Heart left ventricle (tissue), 16 donors: ENCODE measurements around the gene HES5. TPM values are rescaled to one million over a fixed set of nuclear protein-coding genes. Genes with fewer than 3 reads are reported as not detected.

ENCODE experiments used
- ATAC-seq, 4 donors: fragments of 200-7000 bp; cut with Tn5 transposase; one replicate each; pipeline ENCODE4 v1.9.1; 2020 to 2022; ENCODE audit warnings: moderate library complexity in 4 of 4, mild to moderate bottlenecking in 3 of 4, moderate number of reproducible peaks in 1 of 4
- DNase-seq, 5 donors: peaks; one replicate each; pipeline ENCODE4 v3.0.0-alpha.2; 2020
- H3K27ac ChIP-seq, 12 donors: fragments of 200-600 bp; sonication (generic) in 4 of 12; one replicate each; pipeline versions ENCODE4 v1.5.0 to v1.8.0; 2016 to 2022; ENCODE audit warnings: mild to moderate bottlenecking in 2 of 12
- H3K27me3 ChIP-seq, 9 donors: fragments of 200-600 bp; sonication (generic) in 2 of 9; one replicate each; pipeline versions ENCODE4 v1.5.1 to v1.8.0; 2016 to 2022; ENCODE audit warnings: mild to moderate bottlenecking in 3 of 9
- H3K36me3 ChIP-seq, 9 donors: fragments of 200-600 bp; sonication (generic) in 2 of 9; one replicate each; pipeline versions ENCODE4 v1.5.0 to v1.8.0; 2018 to 2022; ENCODE audit warnings: mild to moderate bottlenecking in 2 of 9
- H3K4me1 ChIP-seq, 12 donors: fragments of 200-600 bp; sonication (generic) in 4 of 12; one replicate each; pipeline versions ENCODE4 v1.5.0 to v1.8.0; 2016 to 2022; ENCODE audit warnings: mild to moderate bottlenecking in 3 of 12
- H3K4me3 ChIP-seq, 12 donors: fragments of 200-600 bp; sonication (generic) in 4 of 12; one replicate each; pipeline versions ENCODE4 v1.5.0 to v1.8.0; 2017 to 2022; ENCODE audit warnings: mild to moderate bottlenecking in 9 of 12, moderate library complexity in 4 of 12
- H3K9me3 ChIP-seq, 12 donors: fragments of 200-600 bp; sonication (generic) in 4 of 12; one replicate each; pipeline versions ENCODE4 v1.5.0 to v1.8.0; 2016 to 2022; ENCODE audit warnings: mild to moderate bottlenecking in 1 of 12
- POLR2A ChIP-seq, 2 donors: fragments of 450-650 bp; IDR thresholded peaks; one replicate each; pipeline ENCODE4 v1.6.1; 2017; ENCODE audit warnings: antibody characterized with exemption in 2 of 2, mild to moderate bottlenecking in 2 of 2, moderate library complexity in 2 of 2
- WGBS, 4 donors: extraction: QIAGEN DNeasy Blood & Tissue Kit in 2 of 4; methylation state at CpG; one replicate each; pipeline versions ENCODE4 v1.1.5 to v1.1.7; 2013 to 2018; 5-methylcytosine and 5-hydroxymethylcytosine counted together
- intact Hi-C, 10 donors: fragments of 100-400 bp; cut with DNase I; formaldehyde crosslinking; loops; one replicate each; pipeline versions ENCODE4 v1.11.1 to v1.14.2; 2022
- polyA plus RNA-seq, 2 donors: library from polyadenylated mRNA; stranded (reverse); fragments of 200-250 nt; gene quantifications; one replicate each; pipeline ENCODE4 v1.2.3, GENCODE V29; 2013
- total RNA-seq, 9 donors: library from RNA; depleted of rRNA in 2 of 9; stranded (reverse); fragments of >200 nt in 2 of 9; fragmentation: NEBNext Ultra II Directional in 3 of 9; extraction: Animal tissue kit (Norgen Biotek cat#: 25700) in 3 of 9; gene quantifications; one replicate each; pipeline versions ENCODE4 v1.1.0 to v1.2.4, GENCODE V29; 2016 to 2023
- TF ChIP-seq, protein P1 (sequence below), 12 donors: fragments of 200-600 bp; sonication (generic) in 4 of 12; IDR thresholded peaks; one replicate each; pipeline versions ENCODE4 v1.5.0 to v1.8.0; 2018 to 2022; ENCODE audit warnings: antibody characterized with exemption in 12 of 12, mild to moderate bottlenecking in 5 of 12
- donor health status: ischemic (EF 13 %, LVEDD 7.1; RV severe dilation, severe dysfunction).
- donor health status: healthy with polysubstance abuse.
- donor health status: DM: no; HTN: yes; CAD: no.
- donor health status: DM: no; HTN: no; CAD: no.
- donor health status: ischemic (EF 25% LVEDD 6.9; RV normal size, moderate dysfunction).
- donor health status: ischemic (EF 25% LVEDD 5.7; RV mildly dilated, moderate dysfunction).
- donor health status: healthy.
- donor health status: DM: yes; HTN: yes; CAD: no.
- donor health status: ischemic (EF 35%, LVEDD 5.7; RV mildly dilated, moderate dysfunction).
- donor health status: nonischemic (EF 11% LVEDD 7.7; RV severe dilation, severe dysfunction).
- donor health status: DM: yes; HTN: yes; CAD: no.
- donor health status: PGD.
- donor health status: ischemic (EF 29% LVEDD 5.4; RV normal size, mild dysfunction).
- donor health status: nonischemic (EF 23%, LVEDD 6.1; RV moderate dilation, normal function).

HES5 gene
- total and polyA plus RNA-seq, 11 donors: 0.42 to 2.0 (median 1.2) TPM

DNA sequence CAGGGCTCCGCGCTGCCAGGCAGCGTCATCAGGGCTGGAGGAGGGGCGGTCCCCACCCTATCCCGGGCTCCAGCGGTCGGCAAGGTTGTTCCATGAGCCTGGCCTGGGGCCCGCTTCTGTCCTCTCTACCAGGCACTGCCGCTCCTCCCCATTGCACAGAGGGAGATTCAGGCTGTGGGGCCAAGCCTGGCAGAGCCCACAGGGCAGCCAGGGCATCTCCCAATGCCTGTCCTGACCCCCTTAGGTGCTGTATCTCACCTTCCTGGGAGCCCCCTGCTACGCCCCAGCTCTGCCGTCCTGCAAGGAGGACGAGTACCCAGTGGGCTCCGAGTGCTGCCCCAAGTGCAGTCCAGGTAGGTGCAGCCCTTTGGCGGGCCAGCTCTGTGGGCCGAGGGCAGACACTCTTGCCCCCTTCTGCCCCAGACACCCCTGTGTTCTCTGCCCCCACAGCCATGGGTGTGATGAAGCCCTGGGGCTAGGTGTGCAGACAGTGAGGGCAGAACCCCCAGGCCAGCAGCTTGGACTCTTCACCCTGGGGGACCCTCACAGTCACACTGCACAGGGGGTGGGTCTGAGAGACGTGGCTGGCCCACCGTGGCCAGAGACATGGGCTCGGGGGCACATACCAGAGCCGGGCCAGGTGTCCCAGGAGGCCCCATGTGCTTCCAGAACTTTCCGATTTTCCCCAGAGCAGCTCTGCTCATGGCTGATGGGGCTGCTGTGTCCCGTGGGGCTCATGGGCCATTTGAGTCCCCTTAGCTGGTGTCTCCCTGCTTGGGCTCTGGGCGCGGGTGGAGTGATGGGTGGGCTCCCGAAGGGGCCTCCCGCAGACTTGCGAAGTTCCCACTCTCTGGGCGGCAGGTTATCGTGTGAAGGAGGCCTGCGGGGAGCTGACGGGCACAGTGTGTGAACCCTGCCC lies 27.7 kb upstream of the HES5 start:
- TF ChIP-seq, protein P1, sequence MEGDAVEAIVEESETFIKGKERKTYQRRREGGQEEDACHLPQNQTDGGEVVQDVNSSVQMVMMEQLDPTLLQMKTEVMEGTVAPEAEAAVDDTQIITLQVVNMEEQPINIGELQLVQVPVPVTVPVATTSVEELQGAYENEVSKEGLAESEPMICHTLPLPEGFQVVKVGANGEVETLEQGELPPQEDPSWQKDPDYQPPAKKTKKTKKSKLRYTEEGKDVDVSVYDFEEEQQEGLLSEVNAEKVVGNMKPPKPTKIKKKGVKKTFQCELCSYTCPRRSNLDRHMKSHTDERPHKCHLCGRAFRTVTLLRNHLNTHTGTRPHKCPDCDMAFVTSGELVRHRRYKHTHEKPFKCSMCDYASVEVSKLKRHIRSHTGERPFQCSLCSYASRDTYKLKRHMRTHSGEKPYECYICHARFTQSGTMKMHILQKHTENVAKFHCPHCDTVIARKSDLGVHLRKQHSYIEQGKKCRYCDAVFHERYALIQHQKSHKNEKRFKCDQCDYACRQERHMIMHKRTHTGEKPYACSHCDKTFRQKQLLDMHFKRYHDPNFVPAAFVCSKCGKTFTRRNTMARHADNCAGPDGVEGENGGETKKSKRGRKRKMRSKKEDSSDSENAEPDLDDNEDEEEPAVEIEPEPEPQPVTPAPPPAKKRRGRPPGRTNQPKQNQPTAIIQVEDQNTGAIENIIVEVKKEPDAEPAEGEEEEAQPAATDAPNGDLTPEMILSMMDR (IDR thresholded peaks at IDR 0.05): no peak
- TF ChIP-seq POLR2A (IDR thresholded peaks at IDR 0.05): no peak
- peak in 2 of 4 donors; percentile 3 to 7 for ATAC-seq
- H3K4me1 ChIP-seq: peaks cover 0 to 49% (median 28%) of the 10 kb centered on the region in 12 donors
- no peaks in the 10 kb centered on the region for H3K9me3 ChIP-seq
- peak overlapping the region; percentile 28 to 83 (median 65) for H3K4me3 ChIP-seq
- peak in 1 of 5 donors; percentile 30 for DNase-seq
- 79 to 85% (median 82%) methylated on average over 19 to 30 of the region's 30 CpGs for WGBS, 4 donors
- peaks cover 0 to 52% (median 21%) of the 10 kb centered on the region in 9 donors for H3K36me3 ChIP-seq
- peaks cover 0 to 5% (median 0%) of the 10 kb centered on the region in 9 donors for H3K27me3 ChIP-seq
- intact Hi-C loops: loop anchor here in 2 of 10 donors (2.0 kb wide), 2 partner anchors 17 to 21 kb away; no protein-coding TSS in a partner anchor
- H3K27ac ChIP-seq: peak overlapping the region in 11 of 12 donors; percentile 82 to 99 (median 90)

DNA sequence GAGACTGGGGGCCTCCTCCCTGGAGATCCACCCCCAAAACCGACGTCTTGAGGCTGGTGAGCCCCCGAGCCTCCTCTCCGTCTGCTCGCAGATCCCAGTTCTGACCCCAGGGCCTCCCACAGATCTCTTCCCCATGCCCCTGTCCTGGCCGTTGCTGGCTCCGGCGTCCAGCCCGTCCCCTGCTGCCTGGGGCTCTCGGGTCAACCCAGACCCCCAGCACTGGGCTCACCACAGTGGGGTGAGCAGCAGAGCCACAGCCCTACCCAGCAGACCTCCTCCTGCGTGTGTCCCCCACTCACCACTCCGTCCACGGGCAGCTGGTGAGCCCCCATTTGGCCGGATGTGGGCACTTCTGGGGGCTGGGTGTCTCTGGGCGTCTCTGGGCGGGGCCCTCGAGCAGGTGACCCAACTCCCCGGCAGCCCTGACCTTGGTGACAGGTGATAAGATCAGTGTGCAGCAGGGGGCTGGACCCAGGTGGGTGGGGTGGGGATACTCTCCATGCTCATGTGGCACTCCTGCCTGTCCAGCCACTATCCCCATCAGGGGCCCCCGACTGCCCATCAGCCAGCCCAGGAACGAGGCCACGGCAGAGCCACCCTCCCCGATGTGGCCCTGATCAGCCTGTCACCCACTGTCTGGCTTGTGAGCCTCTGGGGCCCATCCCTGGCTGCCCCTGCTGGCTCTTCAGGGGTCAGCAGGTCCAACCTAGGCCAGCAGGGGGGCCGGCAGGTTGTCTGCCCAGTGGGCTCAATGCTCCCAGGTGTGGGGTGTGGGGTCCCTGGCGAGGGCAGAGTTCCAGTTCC lies 26.8 kb upstream of the HES5 start:
- intact Hi-C loops: loop anchor here in 3 of 10 donors (1.0 to 2.0 kb wide), 3 partner anchors 18 to 22 kb away; no protein-coding TSS in a partner anchor
- WGBS, 4 donors: 26 to 54% (median 33%) methylated on average over 17 to 24 of the region's 24 CpGs
- H3K4me3 ChIP-seq: peak overlapping the region; percentile 28 to 83 (median 65)
- H3K27me3 ChIP-seq: peaks cover 0 to 5% (median 0%) of the 10 kb centered on the region in 9 donors
- DNase-seq (peak in 1 of 5 donors; percentile 49), ATAC-seq (peak in 3 of 4 donors; percentile 3 to 9 (median 5))
- H3K27ac ChIP-seq: peak overlapping the region; percentile 82 to 99 (median 91)
- H3K9me3 ChIP-seq: no peaks in the 10 kb centered on the region
- no peak for TF ChIP-seq POLR2A (IDR thresholded peaks at IDR 0.05)
- TF ChIP-seq, protein P1 (IDR thresholded peaks at IDR 0.05): no peak
- peaks cover 0 to 43% (median 16%) of the 10 kb centered on the region in 9 donors for H3K36me3 ChIP-seq
- H3K4me1 ChIP-seq: peaks cover 0 to 50% (median 29%) of the 10 kb centered on the region in 12 donors

DNA sequence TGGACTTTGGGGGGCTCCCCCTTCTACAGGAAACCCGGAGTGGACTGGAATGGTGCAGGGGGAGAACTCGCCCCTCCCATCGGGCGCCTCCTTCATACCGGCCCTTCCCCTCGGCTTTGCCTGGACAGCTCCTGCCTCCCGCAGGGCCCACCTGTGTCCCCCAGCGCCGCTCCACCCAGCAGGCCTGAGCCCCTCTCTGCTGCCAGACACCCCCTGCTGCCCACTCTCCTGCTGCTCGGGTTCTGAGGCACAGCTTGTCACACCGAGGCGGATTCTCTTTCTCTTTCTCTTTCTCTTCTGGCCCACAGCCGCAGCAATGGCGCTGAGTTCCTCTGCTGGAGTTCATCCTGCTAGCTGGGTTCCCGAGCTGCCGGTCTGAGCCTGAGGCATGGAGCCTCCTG lies 26.2 kb upstream of the HES5 start, which contains the start of gene TNFRSF14:
TSS of gene TNFRSF14 (plus strand) at position 95 of the 401 bp plus-strand sequence. CDS start at position 389, 294 bp downstream.
- intact Hi-C loops: loop anchor here in 3 of 10 donors (1.0 to 2.0 kb wide), 3 partner anchors 19 to 23 kb away; no protein-coding TSS in a partner anchor
- 5 to 10% (median 9%) methylated on average over 16 of the region's 16 CpGs for WGBS, 4 donors
- ATAC-seq: peak; percentile 25 to 55 (median 48)

More for the DNA sequence above, 26.2 kb upstream of the HES5 start, which contains the start of gene TNFRSF14:
- TF ChIP-seq POLR2A (IDR thresholded peaks at IDR 0.05): no peak
- TF ChIP-seq, protein P1 (IDR thresholded peaks at IDR 0.05): peak in 1 of 12 donors; percentile 8
- Histone ChIP-seq H3K27me3 (peaks cover 0 to 5% (median 0%) of the 10 kb centered on the region in 9 donors), H3K4me3 (peak within 1 kb of the TSS; percentile 28 to 83 (median 65)), H3K27ac (peak within 1 kb of the TSS; percentile 82 to 99 (median 91)), H3K4me1 (peaks cover 0 to 50% (median 29%) of the 10 kb centered on the region in 12 donors), H3K36me3 (peaks cover 0 to 37% (median 16%) of the 10 kb centered on the region in 9 donors), H3K9me3 (no peaks in the 10 kb centered on the region)
- peak; percentile 49 to 80 (median 62) for DNase-seq
